Astrocyte of the cerebellum (primary cell): ENCODE measurements around the gene MTHFR.

Source experiments
- DNase-seq: peaks from one replicate; pipeline ENCODE4 v3.0.0-alpha.2; 2011; ENCODE audit warnings: low read depth
- H3K4me3 ChIP-seq: 2 replicates; pipeline ENCODE4 v1.5.1; 2011; ENCODE audit warnings: mild to moderate bottlenecking, low read depth, low read length, moderate library complexity
- in situ Hi-C: cut with HindIII; loops from 2 replicates; pipeline ENCODE4 v1.10.0; 2017; ENCODE audit warnings: low sequenced_read_pairs
- TF ChIP-seq, protein P1 (sequence below): IDR thresholded peaks from 2 replicates; pipeline ENCODE4 v1.5.1; 2012; ENCODE audit warnings: low read length, low read depth, moderate library complexity, mild to moderate bottlenecking; ENCODE audit errors: missing control alignments

The MTHFR gene

GRCh38 chr1:11749996-11750395 lies 55.8 kb downstream of the MTHFR start:
- DNase-seq: no peak
- in situ Hi-C loops: no loop called here
- TF ChIP-seq, protein P1, sequence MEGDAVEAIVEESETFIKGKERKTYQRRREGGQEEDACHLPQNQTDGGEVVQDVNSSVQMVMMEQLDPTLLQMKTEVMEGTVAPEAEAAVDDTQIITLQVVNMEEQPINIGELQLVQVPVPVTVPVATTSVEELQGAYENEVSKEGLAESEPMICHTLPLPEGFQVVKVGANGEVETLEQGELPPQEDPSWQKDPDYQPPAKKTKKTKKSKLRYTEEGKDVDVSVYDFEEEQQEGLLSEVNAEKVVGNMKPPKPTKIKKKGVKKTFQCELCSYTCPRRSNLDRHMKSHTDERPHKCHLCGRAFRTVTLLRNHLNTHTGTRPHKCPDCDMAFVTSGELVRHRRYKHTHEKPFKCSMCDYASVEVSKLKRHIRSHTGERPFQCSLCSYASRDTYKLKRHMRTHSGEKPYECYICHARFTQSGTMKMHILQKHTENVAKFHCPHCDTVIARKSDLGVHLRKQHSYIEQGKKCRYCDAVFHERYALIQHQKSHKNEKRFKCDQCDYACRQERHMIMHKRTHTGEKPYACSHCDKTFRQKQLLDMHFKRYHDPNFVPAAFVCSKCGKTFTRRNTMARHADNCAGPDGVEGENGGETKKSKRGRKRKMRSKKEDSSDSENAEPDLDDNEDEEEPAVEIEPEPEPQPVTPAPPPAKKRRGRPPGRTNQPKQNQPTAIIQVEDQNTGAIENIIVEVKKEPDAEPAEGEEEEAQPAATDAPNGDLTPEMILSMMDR: no peak
- H3K4me3 ChIP-seq: no peak overlapping the region

GRCh38 chr1:11749203-11749689 lies 56.5 kb downstream of the MTHFR start:
- in situ Hi-C loops: no loop called here
- TF ChIP-seq, protein P1: peak; percentile 48
- DNase-seq: no peak
- no peak overlapping the region for H3K4me3 ChIP-seq

DNA sequence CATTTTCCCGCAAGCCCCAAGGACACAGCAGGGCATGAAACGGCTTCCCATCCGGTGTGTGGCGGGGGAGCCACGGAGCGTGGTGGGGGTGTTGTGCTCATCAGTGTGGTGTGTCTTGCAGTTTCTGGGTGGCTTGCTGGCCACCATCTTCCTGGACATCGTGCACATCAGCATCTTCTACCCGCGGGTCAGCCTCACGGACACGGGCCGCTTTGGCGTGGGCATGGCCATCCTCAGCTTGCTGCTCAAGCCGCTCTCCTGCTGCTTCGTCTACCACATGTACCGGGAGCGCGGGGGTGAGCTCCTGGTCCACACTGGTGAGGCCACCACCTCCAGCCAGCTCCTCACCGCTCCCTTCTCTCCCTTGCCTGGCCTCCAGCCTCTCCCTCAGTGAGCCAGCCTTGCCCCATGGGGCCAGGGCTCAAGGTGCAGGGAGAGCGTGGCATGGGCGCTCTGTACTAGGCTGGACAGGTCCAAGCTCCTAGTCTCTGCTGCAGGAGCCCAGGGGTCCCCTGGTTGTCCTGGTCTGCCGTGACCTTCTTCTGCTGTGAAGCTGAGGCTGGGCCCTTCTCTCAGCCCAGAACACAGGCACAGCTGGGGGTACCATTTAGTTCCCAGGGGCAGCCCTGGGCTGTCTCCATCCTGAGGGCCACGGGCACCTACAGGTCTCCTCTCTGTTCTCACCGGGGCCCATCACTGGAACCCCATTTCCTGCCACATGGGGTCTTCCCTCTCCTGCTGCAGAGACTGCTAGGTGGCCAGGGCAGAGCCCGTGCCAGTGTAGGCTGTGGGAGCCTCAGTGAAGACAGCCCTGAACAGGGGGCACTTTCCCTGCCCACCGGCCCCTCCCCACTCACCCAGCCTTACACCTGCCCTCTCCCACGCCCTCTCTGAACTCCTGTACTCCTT lies 57.2 kb downstream of the MTHFR start:
- in situ Hi-C loops: no loop called here
- no peak overlapping the region for H3K4me3 ChIP-seq

DNA sequence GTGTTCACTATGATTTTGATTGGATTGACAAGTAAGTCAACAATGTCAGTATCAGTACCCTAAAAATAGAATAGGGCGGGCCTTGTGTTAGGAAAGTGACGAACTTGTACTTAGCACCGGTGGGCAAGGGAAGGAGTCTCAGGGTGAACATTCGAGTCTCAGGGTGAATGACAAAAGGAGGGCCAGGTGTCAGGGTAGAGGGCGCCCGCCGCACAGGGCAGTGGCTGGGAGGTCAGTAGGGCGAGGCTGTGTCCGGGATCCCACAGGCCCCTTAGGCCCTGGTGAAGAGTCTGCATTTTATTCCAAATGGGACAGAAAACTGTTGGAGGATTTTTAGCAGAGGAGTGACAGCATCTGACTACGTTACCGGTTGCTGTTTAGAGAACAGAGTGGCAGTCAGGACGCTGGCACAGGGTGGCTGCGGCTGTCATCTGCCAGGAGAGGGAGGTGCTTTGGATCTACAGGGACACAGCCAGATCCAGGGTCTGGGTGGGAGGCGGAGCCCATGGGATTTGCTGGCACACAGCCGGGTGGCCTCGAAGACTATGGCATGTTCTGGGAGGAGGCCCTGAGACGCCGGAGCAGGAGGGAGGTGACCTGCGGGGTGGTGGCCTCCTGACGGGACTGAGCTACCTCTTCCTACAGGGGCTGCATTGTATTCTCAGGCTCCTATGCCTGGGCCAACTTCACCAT lies 58.8 kb downstream of the MTHFR start:
- no peak overlapping the region for H3K4me3 ChIP-seq
- in situ Hi-C loops: no loop called here
- no peak for DNase-seq
- TF ChIP-seq, protein P1: no peak

More for the DNA sequence above, 57.2 kb downstream of the MTHFR start:
- no peak for DNase-seq
- TF ChIP-seq, protein P1: no peak

GRCh38 chr1:11746092-11746491 lies 59.7 kb downstream of the MTHFR start:
- in situ Hi-C loops: no loop called here
- TF ChIP-seq, protein P1: no peak
- no peak for DNase-seq

GRCh38 chr1:11744287-11744686 lies 61.5 kb downstream of the MTHFR start:
- DNase-seq: no peak
- in situ Hi-C loops: no loop called here
- no peak overlapping the region for H3K4me3 ChIP-seq
- TF ChIP-seq, protein P1: no peak

More at GRCh38 chr1:11746092-11746491, 59.7 kb downstream of the MTHFR start:
- H3K4me3 ChIP-seq: no peak overlapping the region
